WTC11 (cell line): ENCODE results near the gene RAB35.

Source experiments
- ATF2 ChIP-seq: sonication (generic); formaldehyde crosslinking; IDR thresholded peaks from 2 replicates; pipeline ENCODE4 v1.8.1; 2022; ENCODE audit warnings: low read depth, missing genetic modification reagents, borderline replicate concordance
- ATF3 ChIP-seq: sonication (generic); formaldehyde crosslinking; conservative IDR thresholded peaks from 2 replicates; pipeline ENCODE4 v1.8.1; 2022; ENCODE audit warnings: mild to moderate bottlenecking, missing genetic modification reagents
- CBFB ChIP-seq: sonication (generic); formaldehyde crosslinking; IDR thresholded peaks from 2 replicates; pipeline ENCODE4 v1.8.1; 2022; ENCODE audit warnings: mild to moderate bottlenecking, low read depth, missing genetic modification reagents
- CREB1 ChIP-seq: sonication (generic); formaldehyde crosslinking; IDR thresholded peaks from 2 replicates; pipeline ENCODE4 v1.8.0; 2023; ENCODE audit warnings: mild to moderate bottlenecking, missing genetic modification reagents
- CTCF ChIP-seq: fragments of 200-600 bp; IDR thresholded peaks from 2 replicates; pipeline ENCODE4 v1.8.0; 2022; ENCODE audit warnings: antibody characterized with exemption
- E2F1 ChIP-seq: sonication (generic); formaldehyde crosslinking; IDR thresholded peaks from 2 replicates; pipeline ENCODE4 v1.8.0; 2022; ENCODE audit warnings: mild to moderate bottlenecking, missing genetic modification reagents
- FOXP1 ChIP-seq: sonication (generic); formaldehyde crosslinking; IDR thresholded peaks from 2 replicates; pipeline ENCODE4 v1.8.0; 2022; ENCODE audit warnings: missing genetic modification reagents, mild to moderate bottlenecking, moderate library complexity, borderline replicate concordance
- MAX ChIP-seq: sonication (generic); formaldehyde crosslinking; IDR thresholded peaks from 2 replicates; pipeline ENCODE4 v1.8.0; 2022; ENCODE audit warnings: mild to moderate bottlenecking, missing genetic modification reagents
- NR3C1 ChIP-seq: sonication (generic); formaldehyde crosslinking; conservative IDR thresholded peaks from 2 replicates; pipeline ENCODE4 v1.8.1; 2023; ENCODE audit warnings: low read depth, mild to moderate bottlenecking, missing genetic modification reagents
- TEAD4 ChIP-seq: sonication (generic); formaldehyde crosslinking; IDR thresholded peaks from 2 replicates; pipeline ENCODE4 v1.8.0; 2022; ENCODE audit warnings: mild to moderate bottlenecking, missing genetic modification reagents
- USF1 ChIP-seq: sonication (generic); formaldehyde crosslinking; IDR thresholded peaks from 2 replicates; pipeline ENCODE4 v1.8.0; 2022; ENCODE audit warnings: mild to moderate bottlenecking, missing genetic modification reagents
- ZNF232 ChIP-seq: sonication (generic); formaldehyde crosslinking; IDR thresholded peaks from 2 replicates; pipeline ENCODE4 v1.8.0; 2022; ENCODE audit warnings: mild to moderate bottlenecking, missing genetic modification reagents
- ZNF671 ChIP-seq: fragments of 250-450 bp; sonication (Bioruptor Pico); IDR thresholded peaks from 2 replicates; pipeline ENCODE4 v1.8.0; 2021; ENCODE audit warnings: mild to moderate bottlenecking
- ZSCAN18 ChIP-seq: fragments of 250-450 bp; sonication (Bioruptor Pico); IDR thresholded peaks from 2 replicates; pipeline ENCODE4 v2.1.2; 2022; ENCODE audit warnings: mild to moderate bottlenecking, moderate library complexity

- TF ChIP-seq CTCF: no peak
- TF ChIP-seq CBFB (CRISPR knock-in tag): no peak
- no peak for TF ChIP-seq ZSCAN18 (CRISPR knock-in tag)
- TF ChIP-seq TEAD4 (CRISPR knock-in tag): no peak
- no peak for TF ChIP-seq MAX (CRISPR knock-in tag)
- TF ChIP-seq E2F1: no peak
- no peak for TF ChIP-seq ATF2
- TF ChIP-seq FOXP1 (CRISPR knock-in tag): no peak
- no peak for TF ChIP-seq NR3C1 (CRISPR knock-in tag)
- TF ChIP-seq ATF3: no peak
- TF ChIP-seq ZNF232 (CRISPR knock-in tag): no peak
- TF ChIP-seq USF1 (CRISPR knock-in tag): no peak
- no peak for TF ChIP-seq ZNF671
- no peak for TF ChIP-seq CREB1 (CRISPR knock-in tag)
Measured at GRCh38 chr12:120125029-120125428, 8.5 kb upstream of the RAB35 start.
